Kasumi-1 (cell line): ENCODE data around the gene BIRC5.
"Not testable (repeated sequence)": the region's sequence is repeated elsewhere in the genome, so short reads cannot be mapped to it uniquely, and the experiment has no call there.

Experiments
- DNase-seq, 2 experiments: peaks; one replicate each; lab custom pipeline; 2025; lab: John Stamatoyannopoulos, UW

BIRC5 gene

GRCh38 chr17:78225088-78225865 is 11.2 kb downstream of the BIRC5 start:
- DNase-seq = no peak

GRCh38 chr17:78226055-78226758 is 12.2 kb downstream of the BIRC5 start:
- DNase-seq = no peak

GRCh38 chr17:78226759-78227454 is 12.9 kb downstream of the BIRC5 start:
- no peak for DNase-seq

GRCh38 chr17:78227455-78227916 is 13.4 kb downstream of the BIRC5 start:
- DNase-seq = no peak

- DNase-seq = no peak
These were observed 14.1 kb downstream of the BIRC5 start for GRCh38 chr17:78228176-78228575.

- no peak for DNase-seq
These were observed 16.4 kb downstream of the BIRC5 start for GRCh38 chr17:78230252-78230962.

- no peak for DNase-seq
These were observed 17.2 kb downstream of the BIRC5 start, which contains the start of gene TMEM235 for GRCh38 chr17:78230996-78231935. Gene TMEM235 (plus strand): TSS chr17:78231631. CDS start chr17:78232024, 393 bp downstream.

- DNase-seq = peak in 1 of 2 experiments; percentile 18
These were observed 18.2 kb downstream of the BIRC5 start for GRCh38 chr17:78231991-78232858.

- DNase-seq = no peak
These were observed 18.8 kb downstream of the BIRC5 start for GRCh38 chr17:78232859-78233173.

GRCh38 chr17:78233678-78234077 is 19.6 kb downstream of the BIRC5 start:
- DNase-seq = no peak

- DNase-seq = no peak
These were observed 20.3 kb downstream of the BIRC5 start for GRCh38 chr17:78234261-78234865.

- not testable (repeated sequence) for DNase-seq
These were observed 21.0 kb downstream of the BIRC5 start for GRCh38 chr17:78235022-78235421.

- no peak for DNase-seq
These were observed 21.8 kb downstream of the BIRC5 start for GRCh38 chr17:78235885-78236284.

- no peak for DNase-seq
These were observed 22.5 kb downstream of the BIRC5 start for GRCh38 chr17:78236362-78237127.

GRCh38 chr17:78237401-78238012 is 23.5 kb downstream of the BIRC5 start:
- DNase-seq = no peak

- no peak for DNase-seq
These were observed 24.9 kb downstream of the BIRC5 start for GRCh38 chr17:78238823-78239488.

- no peak for DNase-seq
These were observed 25.5 kb downstream of the BIRC5 start for GRCh38 chr17:78239489-78239931.
